Measurements from ENCODE around the gene ZBED6. TPM values are rescaled to one million over a fixed set of nuclear protein-coding genes. Genes with fewer than 3 reads are reported as not detected.

Gene ZBED6
- total RNA-seq, 2 experiments from 2014 or later, result 16.4 to 19.3 TPM

DNA sequence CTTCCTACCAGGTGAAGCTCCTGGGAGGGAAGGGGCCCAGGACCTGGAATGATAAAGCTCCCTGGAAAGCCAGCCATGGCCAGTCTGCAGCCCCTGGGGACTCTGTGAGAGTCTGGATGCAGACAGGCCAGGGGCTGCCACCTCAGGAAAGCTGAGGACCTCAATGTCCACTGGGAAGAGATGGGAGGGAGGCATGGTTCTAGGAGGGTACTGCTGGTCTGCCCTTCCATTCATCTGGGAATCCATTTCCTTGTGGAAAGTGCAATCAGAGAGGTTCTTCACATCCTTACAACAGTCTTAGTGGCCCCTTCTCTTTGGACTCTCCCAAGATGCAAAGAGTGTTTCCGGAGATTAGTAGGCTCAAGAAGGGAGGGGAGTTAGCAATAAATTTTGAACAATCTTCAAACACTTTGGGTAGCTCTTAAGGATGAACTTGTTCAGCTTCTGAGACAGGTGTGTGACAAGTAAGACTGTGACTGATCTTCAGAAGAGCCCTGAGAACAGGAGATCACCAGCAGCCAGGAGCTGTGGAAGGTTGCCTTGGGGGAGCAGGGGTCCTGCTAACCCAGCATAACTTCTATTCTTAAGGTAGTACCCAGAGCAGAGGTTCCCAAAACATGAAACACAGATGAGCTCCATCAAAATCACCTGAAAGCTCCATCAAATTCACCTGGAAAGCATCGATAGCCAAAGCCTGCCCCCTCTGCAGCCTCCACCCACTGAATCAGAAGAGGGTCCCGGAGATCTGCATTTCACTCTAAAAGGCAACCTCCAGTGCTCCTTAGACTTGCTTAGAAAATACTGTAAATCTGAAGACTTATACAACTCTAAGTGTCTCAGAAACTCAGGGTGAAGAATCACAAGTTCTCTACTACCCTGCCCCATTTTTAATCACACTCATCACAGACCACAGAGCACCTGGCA is 31.1 kb upstream of the ZBED6 start:
- Mint-ChIP-seq H3K4me3 (peak overlapping the region; percentile 91), H3K27me3 (no peaks in the 10 kb centered on the region), H3K27ac (peak overlapping the region; percentile 99), H3K9me3 (ENCODE audit: low read depth) (no peaks in the 10 kb centered on the region), H3K4me1 (peaks cover 43% of the 10 kb centered on the region), H3K36me3 (ENCODE audit: low read depth) (peaks cover 18% of the 10 kb centered on the region)
- intact Hi-C loops (cut with DNase I, micrococcal nuclease), result loop anchor here (1.0 to 5.0 kb wide), 11 partner anchors 31 to 474 kb away; partner anchors contain the start of genes ATP2B4 (in 2 of the 2), ZBED6 (in 2 of the 2), ZC3H11A (in 2 of the 2) and SNRPE (in 1 of the 2)
- DNase-seq, result peak; percentile 14
- ATAC-seq, result peak; percentile 5
- ChIA-PET CTCF (interaction anchor here (0.7 to 2.1 kb wide), 11 partner anchors 9 to 276 kb away, joined by 3 to 9 read pairs (median 4); partner anchors contain the start of gene ATP2B4), POLR2A (interaction anchor here (0.8 to 2.2 kb wide), 14 partner anchors 10 to 250 kb away, joined by 3 to 13 read pairs (median 4); partner anchors contain the start of gene ATP2B4)

- no peaks in the 10 kb centered on the region for H3K9me3 Mint-ChIP-seq (ENCODE audit: low read depth)
- H3K27ac Mint-ChIP-seq, result peak within 1 kb of the TSS; percentile 99
- CTCF ChIA-PET, result interaction anchor here (0.6 to 2.1 kb wide), 14 partner anchors 10 to 551 kb away, joined by 3 to 9 read pairs (median 4); partner anchors contain the start of gene ATP2B4
- H3K27me3 Mint-ChIP-seq, result no peaks in the 10 kb centered on the region
- intact Hi-C loops (cut with DNase I, micrococcal nuclease), result loop anchor here (1.0 to 5.0 kb wide), 11 partner anchors 30 to 475 kb away; partner anchors contain the start of genes ATP2B4 (in 2 of the 2), ZBED6 (in 2 of the 2), ZC3H11A (in 2 of the 2) and SNRPE (in 1 of the 2)
- peaks cover 18% of the 10 kb centered on the region for H3K36me3 Mint-ChIP-seq (ENCODE audit: low read depth)
- peak within 1 kb of the TSS; percentile 91 for H3K4me3 Mint-ChIP-seq
- POLR2A ChIA-PET, result interaction anchor here (0.8 to 2.2 kb wide), 15 partner anchors 10 to 251 kb away, joined by 3 to 13 read pairs (median 4); partner anchors contain the start of gene ATP2B4
- H3K4me1 Mint-ChIP-seq, result peaks cover 47% of the 10 kb centered on the region
- peak; percentile 87 for DNase-seq
- peak; percentile 88 for ATAC-seq
These were observed 30.2 kb upstream of the ZBED6 start, which contains the start of gene LAX1 for GRCh38 chr1:203765029-203765837. TSS of gene LAX1 (plus strand) at chr1:203765183. CDS start at chr1:203765566, 383 bp downstream.

GRCh38 chr1:203768256-203768655 is 27.2 kb upstream of the ZBED6 start:
- ChIA-PET CTCF (interaction anchor here (0.7 to 1.4 kb wide), 2 partner anchors 24 to 280 kb away, joined by 3 read pairs; no protein-coding TSS in a partner anchor), POLR2A (interaction anchor here (0.7 to 1.1 kb wide), 2 partner anchors 25 to 77 kb away, joined by 3 read pairs; no protein-coding TSS in a partner anchor)
- Mint-ChIP-seq H3K9me3 (ENCODE audit: low read depth) (no peaks in the 10 kb centered on the region), H3K4me3 (peak overlapping the region; percentile 3), H3K27ac (peak overlapping the region; percentile 89), H3K36me3 (ENCODE audit: low read depth) (peaks cover 40% of the 10 kb centered on the region), H3K27me3 (no peaks in the 10 kb centered on the region), H3K4me1 (peaks cover 40% of the 10 kb centered on the region)
- ATAC-seq (no peak), DNase-seq (peak; percentile 16)
- intact Hi-C loops (cut with DNase I, micrococcal nuclease), result loop anchor here (5.0 kb wide), 3 partner anchors 161 to 441 kb away; no protein-coding TSS in a partner anchor

DNA sequence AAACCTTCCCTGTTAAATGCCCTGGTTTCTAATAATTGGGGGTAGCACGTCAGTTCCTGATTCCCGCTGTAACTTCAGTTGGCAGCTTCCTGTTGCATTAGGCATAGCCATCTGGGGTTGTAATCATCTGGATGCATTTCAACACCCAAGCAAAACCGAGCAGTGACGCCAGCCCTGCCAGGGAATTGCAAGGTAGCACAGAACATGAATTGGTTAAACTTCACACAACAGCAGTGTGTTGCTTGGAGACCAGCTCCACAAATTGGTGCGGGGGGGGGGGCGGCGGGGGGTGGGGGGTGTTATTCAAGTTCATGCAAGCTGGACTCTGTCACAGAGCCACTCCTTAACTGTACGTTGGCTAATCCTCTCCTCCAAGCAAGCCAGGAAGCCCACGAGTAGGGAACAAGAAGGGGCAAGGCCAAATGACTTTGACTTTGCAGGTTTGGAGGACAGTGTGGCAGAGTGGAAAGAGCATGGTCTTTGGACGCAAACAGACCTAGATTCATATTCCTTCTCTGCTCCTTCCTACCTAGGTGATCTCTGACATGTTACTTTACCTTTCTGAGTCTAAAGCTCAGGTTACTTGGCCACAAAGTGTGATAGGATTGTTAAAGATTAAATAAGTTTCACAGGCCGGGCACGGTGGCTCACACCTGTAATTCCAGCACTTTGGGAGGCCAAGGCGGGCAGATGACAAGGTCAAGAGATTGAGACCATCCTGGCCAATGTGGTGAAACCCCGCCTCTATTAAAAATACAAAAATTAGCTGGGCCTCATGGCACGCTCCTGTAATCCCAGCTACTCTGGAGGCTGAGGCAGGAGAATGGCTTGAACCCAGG is 25.7 kb upstream of the ZBED6 start:
- ATAC-seq, result no peak
- intact Hi-C loops (cut with DNase I, micrococcal nuclease), result loop anchor here (5.0 kb wide), 3 partner anchors 162 to 442 kb away; no protein-coding TSS in a partner anchor
- H3K9me3 Mint-ChIP-seq (ENCODE audit: low read depth), result no peaks in the 10 kb centered on the region
- H3K4me1 Mint-ChIP-seq, result peaks cover 25% of the 10 kb centered on the region
- ChIA-PET CTCF (no interaction called here), POLR2A (no interaction called here)
- H3K4me3 Mint-ChIP-seq, result no peak overlapping the region
- peak overlapping the region; percentile 59 for H3K27ac Mint-ChIP-seq
- no peak for DNase-seq
- peaks cover 51% of the 10 kb centered on the region for H3K36me3 Mint-ChIP-seq (ENCODE audit: low read depth)
- no peaks in the 10 kb centered on the region for H3K27me3 Mint-ChIP-seq

GRCh38 chr1:203771901-203772301 is 23.5 kb upstream of the ZBED6 start:
- Mint-ChIP-seq H3K27me3 (no peaks in the 10 kb centered on the region), H3K4me1 (peaks cover 24% of the 10 kb centered on the region), H3K36me3 (ENCODE audit: low read depth) (peaks cover 63% of the 10 kb centered on the region), H3K27ac (no peak overlapping the region), H3K9me3 (ENCODE audit: low read depth) (no peaks in the 10 kb centered on the region), H3K4me3 (no peak overlapping the region)
- CTCF ChIA-PET, result no interaction called here
- intact Hi-C loops (cut with DNase I, micrococcal nuclease), result no loop called here
- ATAC-seq (no peak), DNase-seq (no peak)
- POLR2A ChIA-PET, result no interaction called here

DNA sequence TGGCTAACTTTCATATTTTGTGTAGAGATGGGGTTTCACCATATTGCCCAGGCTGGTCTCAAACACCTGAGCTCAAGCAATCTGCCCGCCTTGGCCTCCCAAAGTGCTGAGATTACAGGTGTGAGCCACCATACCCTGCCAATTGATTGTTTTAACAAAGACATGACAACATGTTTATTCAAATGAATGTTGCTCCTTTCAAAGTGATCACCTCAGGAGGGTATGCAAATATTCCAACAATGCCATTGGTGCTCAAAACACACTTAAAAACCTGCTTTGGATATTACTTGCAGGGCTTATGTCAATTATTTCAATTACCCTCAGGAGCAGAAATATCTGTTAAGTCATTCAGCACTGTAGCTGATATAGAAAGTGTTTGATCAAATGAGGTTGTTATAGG is 22.6 kb upstream of the ZBED6 start:
- no peaks in the 10 kb centered on the region for H3K9me3 Mint-ChIP-seq (ENCODE audit: low read depth)
- H3K4me3 Mint-ChIP-seq, result no peak overlapping the region
- no peaks in the 10 kb centered on the region for H3K27me3 Mint-ChIP-seq
- no peak overlapping the region for H3K27ac Mint-ChIP-seq
- CTCF ChIA-PET, result no interaction called here
- peaks cover 29% of the 10 kb centered on the region for H3K4me1 Mint-ChIP-seq
- peaks cover 62% of the 10 kb centered on the region for H3K36me3 Mint-ChIP-seq (ENCODE audit: low read depth)
- ATAC-seq, result no peak
- POLR2A ChIA-PET, result no interaction called here
- no peak for DNase-seq
- intact Hi-C loops (cut with DNase I, micrococcal nuclease), result no loop called here

GRCh38 chr1:203776636-203777035 is 18.8 kb upstream of the ZBED6 start:
- DNase-seq, result no peak
- H3K4me1 Mint-ChIP-seq, result peaks cover 12% of the 10 kb centered on the region
- ChIA-PET CTCF (interaction anchor here (1.0 to 1.2 kb wide), 5 partner anchors 11 to 75 kb away, joined by 3 to 10 read pairs (median 3); no protein-coding TSS in a partner anchor), POLR2A (interaction anchor here (1.0 kb wide), 1 partner anchor 11 kb away, joined by 4 read pairs; the partner anchor contains the start of gene LAX1)
- peak overlapping the region; percentile 74 for H3K27ac Mint-ChIP-seq
- intact Hi-C loops (cut with DNase I, micrococcal nuclease), result no loop called here
- no peaks in the 10 kb centered on the region for H3K27me3 Mint-ChIP-seq
- ATAC-seq, result peak; percentile 23
- no peak overlapping the region for H3K4me3 Mint-ChIP-seq
- no peaks in the 10 kb centered on the region for H3K9me3 Mint-ChIP-seq (ENCODE audit: low read depth)
- peaks cover 42% of the 10 kb centered on the region for H3K36me3 Mint-ChIP-seq (ENCODE audit: low read depth)

DNA sequence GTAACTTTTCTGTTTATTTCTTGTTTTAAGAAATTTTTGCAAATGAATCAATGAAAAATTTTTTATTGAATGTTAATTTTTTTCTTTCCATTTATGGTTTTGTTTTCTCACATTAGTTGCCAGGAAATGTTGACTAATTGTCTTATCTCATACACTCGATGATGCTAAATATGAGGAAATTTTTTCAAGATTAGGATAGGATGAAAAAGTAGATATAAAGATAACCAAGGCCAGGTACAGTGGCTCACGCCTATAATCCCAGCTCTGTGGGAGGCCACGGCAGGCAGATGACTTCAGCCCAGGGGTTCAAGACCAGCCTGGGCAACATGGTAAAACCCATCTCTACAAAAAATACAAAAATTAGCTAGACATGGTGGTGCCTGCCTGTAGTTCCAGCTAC is 17.8 kb upstream of the ZBED6 start:
- H3K27ac Mint-ChIP-seq, result no peak overlapping the region
- ChIA-PET POLR2A (interaction anchor here (1.0 kb wide), 1 partner anchor 12 kb away, joined by 4 read pairs; the partner anchor contains the start of gene LAX1), CTCF (interaction anchor here (1.0 to 1.2 kb wide), 3 partner anchors 44 to 76 kb away, joined by 3 to 10 read pairs (median 3); no protein-coding TSS in a partner anchor)
- no peaks in the 10 kb centered on the region for H3K9me3 Mint-ChIP-seq (ENCODE audit: low read depth)
- no peak overlapping the region for H3K4me3 Mint-ChIP-seq
- DNase-seq (no peak), ATAC-seq (no peak)
- peaks cover 12% of the 10 kb centered on the region for H3K4me1 Mint-ChIP-seq
- no peaks in the 10 kb centered on the region for H3K27me3 Mint-ChIP-seq
- H3K36me3 Mint-ChIP-seq (ENCODE audit: low read depth), result peaks cover 37% of the 10 kb centered on the region
- intact Hi-C loops (cut with DNase I, micrococcal nuclease), result no loop called here

- Mint-ChIP-seq H3K4me3 (no peak overlapping the region), H3K9me3 (ENCODE audit: low read depth) (no peaks in the 10 kb centered on the region), H3K36me3 (ENCODE audit: low read depth) (peaks cover 32% of the 10 kb centered on the region), H3K27ac (no peak overlapping the region), H3K4me1 (peaks cover 12% of the 10 kb centered on the region), H3K27me3 (no peaks in the 10 kb centered on the region)
- intact Hi-C loops (cut with DNase I, micrococcal nuclease), result no loop called here
- ATAC-seq (no peak), DNase-seq (no peak)
- ChIA-PET POLR2A (no interaction called here), CTCF (no interaction called here)
These were observed 17.3 kb upstream of the ZBED6 start for GRCh38 chr1:203778146-203778545.

DNA sequence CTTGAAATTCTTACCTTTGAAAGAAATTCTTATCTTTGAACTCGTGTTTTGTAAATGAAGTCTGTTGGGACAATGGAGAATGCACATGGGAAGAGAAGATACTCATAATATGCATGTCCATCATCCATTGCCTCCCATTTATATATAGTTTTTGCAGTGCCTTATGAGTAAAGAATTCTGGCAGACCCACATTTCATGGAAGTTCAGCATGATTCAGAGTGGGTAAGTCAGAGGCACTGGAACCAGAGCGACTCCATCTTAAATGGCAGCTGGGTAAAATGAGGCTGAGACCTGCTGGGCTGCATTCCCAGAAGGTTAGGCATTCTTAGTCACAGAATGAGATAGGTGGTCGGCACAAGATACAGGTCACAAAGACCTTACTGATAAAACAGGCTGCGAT is 16.6 kb upstream of the ZBED6 start:
- POLR2A ChIA-PET, result no interaction called here
- Mint-ChIP-seq H3K4me3 (no peak overlapping the region), H3K9me3 (ENCODE audit: low read depth) (no peaks in the 10 kb centered on the region), H3K27ac (no peak overlapping the region), H3K27me3 (no peaks in the 10 kb centered on the region), H3K4me1 (peaks cover 12% of the 10 kb centered on the region), H3K36me3 (ENCODE audit: low read depth) (peaks cover 30% of the 10 kb centered on the region)
- CTCF ChIA-PET, result no interaction called here
- DNase-seq (no peak), ATAC-seq (no peak)
- intact Hi-C loops (cut with DNase I, micrococcal nuclease), result no loop called here

Data from activated CD4-positive, alpha-beta T cell treated with anti-CD3 and anti-CD28 coated beads for 36 hours (primary cell).